WTC11 (cell line): ENCODE measurements around the gene CCDC34. TPM values are rescaled to one million over a fixed set of nuclear protein-coding genes. Genes with fewer than 3 reads are reported as not detected.

Source experiments
- ATAC-seq: fragments of 200-7000 bp; cut with Tn5 transposase; 2 replicates; pipeline ENCODE4 v1.10.0; 2021; ENCODE audit warnings: mild to moderate bottlenecking, moderate library complexity
- CTCF ChIA-PET: fragments of 300-600 bp; sonication (Branson Sonifier 250); formaldehyde crosslinking; loops from one replicate; lab custom pipeline; 2021; ENCODE audit warnings: antibody characterized with exemption; lab: Charles Lee
- POLR2A ChIA-PET: fragments of 350-600 bp; sonication (Branson Sonifier 250); formaldehyde crosslinking; loops from one replicate; lab custom pipeline; 2021; ENCODE audit warnings: antibody characterized with exemption; lab: Charles Lee
- DNase-seq: peaks from one replicate; pipeline ENCODE4 v3.0.0; 2021; ENCODE audit warnings: low spot score
- H3K27ac Mint-ChIP-seq: 2 replicates; pipeline ENCODE4 v1.8.0; 2021; ENCODE audit warnings: mixed read lengths
- H3K27me3 Mint-ChIP-seq: 2 replicates; pipeline ENCODE4 v1.8.0; 2021; ENCODE audit warnings: low read depth, mild to moderate bottlenecking, moderate library complexity, mixed read lengths
- H3K36me3 Mint-ChIP-seq: 2 replicates; pipeline ENCODE4 v1.8.0; 2021; ENCODE audit warnings: mixed read lengths
- H3K4me1 Mint-ChIP-seq: 2 replicates; pipeline ENCODE4 v1.8.0; 2022; ENCODE audit warnings: mixed read lengths
- H3K4me3 Mint-ChIP-seq: 2 replicates; pipeline ENCODE4 v1.8.0; 2021; ENCODE audit warnings: mild to moderate bottlenecking, moderate library complexity, mixed read lengths
- H3K9me3 Mint-ChIP-seq: 2 replicates; pipeline ENCODE4 v1.8.0; 2021; ENCODE audit warnings: mixed read lengths
- EMX1 ChIP-seq: fragments of 250-450 bp; sonication (Bioruptor Pico); IDR thresholded peaks from 2 replicates; pipeline ENCODE4 v1.8.0; 2021; ENCODE audit warnings: mild to moderate bottlenecking
- GABPB1 ChIP-seq: sonication (generic); formaldehyde crosslinking; IDR thresholded peaks from 2 replicates; pipeline ENCODE4 v1.8.1; 2023; ENCODE audit warnings: mild to moderate bottlenecking, missing genetic modification reagents
- GRHL2 ChIP-seq: fragments of 250-450 bp; sonication (Bioruptor Pico); IDR thresholded peaks from 2 replicates; pipeline ENCODE4 v1.8.0; 2022; ENCODE audit warnings: mild to moderate bottlenecking, moderate library complexity; ENCODE audit not compliant: insufficient replicate concordance, severe bottlenecking
- NR3C1 ChIP-seq: sonication (generic); formaldehyde crosslinking; conservative IDR thresholded peaks from 2 replicates; pipeline ENCODE4 v1.8.1; 2023; ENCODE audit warnings: low read depth, mild to moderate bottlenecking, missing genetic modification reagents
- total RNA-seq: library from RNA; stranded (reverse); gene quantifications from 3 replicates; pipeline ENCODE4 v1.2.3, GENCODE V29; 2021
- TF ChIP-seq, protein P1 (sequence below): sonication (generic); formaldehyde crosslinking; IDR thresholded peaks from 2 replicates; pipeline ENCODE4 v1.8.0; 2023; ENCODE audit warnings: missing genetic modification reagents, mild to moderate bottlenecking, borderline replicate concordance
- TF ChIP-seq, protein P2 (sequence below): sonication (generic); formaldehyde crosslinking; IDR thresholded peaks from 2 replicates; pipeline ENCODE4 v1.8.0; 2023; ENCODE audit warnings: missing genetic modification reagents
- TF ChIP-seq, protein P3 (sequence below): sonication (generic); formaldehyde crosslinking; IDR thresholded peaks from 2 replicates; pipeline ENCODE4 v1.8.1; 2023; ENCODE audit warnings: mild to moderate bottlenecking, missing genetic modification reagents
- TF ChIP-seq, protein P4 (sequence below): sonication (generic); formaldehyde crosslinking; IDR thresholded peaks from 2 replicates; pipeline ENCODE4 v1.8.1; 2023; ENCODE audit warnings: mild to moderate bottlenecking, missing genetic modification reagents, moderate library complexity
- TF ChIP-seq, protein P5 (sequence below): sonication (generic); formaldehyde crosslinking; IDR thresholded peaks from 2 replicates; pipeline ENCODE4 v1.8.1; 2022; ENCODE audit warnings: mild to moderate bottlenecking, missing genetic modification reagents, moderate library complexity, borderline replicate concordance
- TF ChIP-seq, protein P6 (sequence below): sonication (generic); formaldehyde crosslinking; IDR thresholded peaks from 2 replicates; pipeline ENCODE4 v1.8.1; 2023; ENCODE audit warnings: mild to moderate bottlenecking, missing genetic modification reagents
- TF ChIP-seq, protein P7 (sequence below): sonication (generic); formaldehyde crosslinking; IDR thresholded peaks from 2 replicates; pipeline ENCODE4 v1.8.1; 2023; ENCODE audit warnings: mild to moderate bottlenecking, moderate library complexity, missing genetic modification reagents
- TF ChIP-seq, protein P8 (sequence below): sonication (generic); formaldehyde crosslinking; IDR thresholded peaks from 2 replicates; pipeline ENCODE4 v1.8.0; 2022; ENCODE audit warnings: mild to moderate bottlenecking, missing genetic modification reagents
- TF ChIP-seq, protein P9 (sequence below): fragments of 250-450 bp; sonication (Bioruptor Pico); conservative IDR thresholded peaks from 2 replicates; pipeline ENCODE4 v1.9.0; 2021; ENCODE audit warnings: mild to moderate bottlenecking

Gene CCDC34
- total RNA-seq, 1 experiment from 2014 or later = 23.7 TPM

DNA sequence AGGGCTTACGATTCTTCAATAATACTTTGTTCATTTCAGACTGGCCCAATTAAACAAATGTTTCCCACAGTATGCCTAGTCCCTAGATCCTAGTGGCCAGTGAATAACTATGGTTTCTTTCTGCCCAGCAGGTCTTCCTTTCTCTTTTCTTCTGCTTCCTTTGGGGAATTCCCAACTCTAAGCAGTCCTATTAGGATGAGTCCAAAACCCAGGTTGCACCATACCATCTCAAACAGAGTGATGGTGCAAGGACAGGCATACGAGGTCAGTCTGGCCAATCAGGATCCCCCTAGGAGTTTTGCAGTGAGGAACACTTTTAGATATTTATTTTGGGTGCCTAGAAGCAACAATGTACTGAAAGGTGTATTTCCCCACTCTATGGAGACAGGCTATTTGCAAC lies 41.4 kb upstream of the CCDC34 start (continued):
- TF ChIP-seq, protein P1, sequence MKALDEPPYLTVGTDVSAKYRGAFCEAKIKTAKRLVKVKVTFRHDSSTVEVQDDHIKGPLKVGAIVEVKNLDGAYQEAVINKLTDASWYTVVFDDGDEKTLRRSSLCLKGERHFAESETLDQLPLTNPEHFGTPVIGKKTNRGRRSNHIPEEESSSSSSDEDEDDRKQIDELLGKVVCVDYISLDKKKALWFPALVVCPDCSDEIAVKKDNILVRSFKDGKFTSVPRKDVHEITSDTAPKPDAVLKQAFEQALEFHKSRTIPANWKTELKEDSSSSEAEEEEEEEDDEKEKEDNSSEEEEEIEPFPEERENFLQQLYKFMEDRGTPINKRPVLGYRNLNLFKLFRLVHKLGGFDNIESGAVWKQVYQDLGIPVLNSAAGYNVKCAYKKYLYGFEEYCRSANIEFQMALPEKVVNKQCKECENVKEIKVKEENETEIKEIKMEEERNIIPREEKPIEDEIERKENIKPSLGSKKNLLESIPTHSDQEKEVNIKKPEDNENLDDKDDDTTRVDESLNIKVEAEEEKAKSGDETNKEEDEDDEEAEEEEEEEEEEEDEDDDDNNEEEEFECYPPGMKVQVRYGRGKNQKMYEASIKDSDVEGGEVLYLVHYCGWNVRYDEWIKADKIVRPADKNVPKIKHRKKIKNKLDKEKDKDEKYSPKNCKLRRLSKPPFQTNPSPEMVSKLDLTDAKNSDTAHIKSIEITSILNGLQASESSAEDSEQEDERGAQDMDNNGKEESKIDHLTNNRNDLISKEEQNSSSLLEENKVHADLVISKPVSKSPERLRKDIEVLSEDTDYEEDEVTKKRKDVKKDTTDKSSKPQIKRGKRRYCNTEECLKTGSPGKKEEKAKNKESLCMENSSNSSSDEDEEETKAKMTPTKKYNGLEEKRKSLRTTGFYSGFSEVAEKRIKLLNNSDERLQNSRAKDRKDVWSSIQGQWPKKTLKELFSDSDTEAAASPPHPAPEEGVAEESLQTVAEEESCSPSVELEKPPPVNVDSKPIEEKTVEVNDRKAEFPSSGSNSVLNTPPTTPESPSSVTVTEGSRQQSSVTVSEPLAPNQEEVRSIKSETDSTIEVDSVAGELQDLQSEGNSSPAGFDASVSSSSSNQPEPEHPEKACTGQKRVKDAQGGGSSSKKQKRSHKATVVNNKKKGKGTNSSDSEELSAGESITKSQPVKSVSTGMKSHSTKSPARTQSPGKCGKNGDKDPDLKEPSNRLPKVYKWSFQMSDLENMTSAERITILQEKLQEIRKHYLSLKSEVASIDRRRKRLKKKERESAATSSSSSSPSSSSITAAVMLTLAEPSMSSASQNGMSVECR (CRISPR knock-in tag) = no peak

DNA sequence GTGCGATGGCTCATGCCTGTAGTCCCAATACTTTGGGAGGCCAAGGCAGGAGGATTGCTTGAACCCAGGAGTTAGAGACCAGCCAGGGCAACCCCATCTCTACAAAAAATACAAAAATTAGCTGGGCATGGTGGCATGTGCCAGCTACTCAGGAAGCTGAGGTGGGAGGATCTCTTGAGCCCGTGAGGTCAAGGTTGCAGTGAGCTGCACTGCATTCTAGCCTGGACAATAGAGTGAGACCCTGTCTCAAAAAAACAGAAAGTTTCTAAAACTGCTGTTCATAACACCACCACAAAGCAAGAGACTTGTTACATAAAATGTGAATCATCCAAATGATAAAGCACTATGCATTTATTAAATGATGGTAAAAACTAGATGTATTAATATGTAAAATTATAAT lies 40.2 kb upstream of the CCDC34 start:
- Mint-ChIP-seq H3K4me1 (peaks cover 2% of the 10 kb centered on the region; the same call in 1 of the 2 replicates), H3K36me3 (no peaks in the 10 kb centered on the region), H3K9me3 (no peaks in the 10 kb centered on the region), H3K27me3 (no peaks in the 10 kb centered on the region), H3K27ac (no peak overlapping the region), H3K4me3 (no peak overlapping the region)
- ChIA-PET POLR2A (no interaction called here), CTCF (no interaction called here)
- ATAC-seq (no peak), DNase-seq (no peak)
- TF ChIP-seq, protein P2, sequence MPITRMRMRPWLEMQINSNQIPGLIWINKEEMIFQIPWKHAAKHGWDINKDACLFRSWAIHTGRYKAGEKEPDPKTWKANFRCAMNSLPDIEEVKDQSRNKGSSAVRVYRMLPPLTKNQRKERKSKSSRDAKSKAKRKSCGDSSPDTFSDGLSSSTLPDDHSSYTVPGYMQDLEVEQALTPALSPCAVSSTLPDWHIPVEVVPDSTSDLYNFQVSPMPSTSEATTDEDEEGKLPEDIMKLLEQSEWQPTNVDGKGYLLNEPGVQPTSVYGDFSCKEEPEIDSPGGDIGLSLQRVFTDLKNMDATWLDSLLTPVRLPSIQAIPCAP = no peak
- TF ChIP-seq, protein P3, sequence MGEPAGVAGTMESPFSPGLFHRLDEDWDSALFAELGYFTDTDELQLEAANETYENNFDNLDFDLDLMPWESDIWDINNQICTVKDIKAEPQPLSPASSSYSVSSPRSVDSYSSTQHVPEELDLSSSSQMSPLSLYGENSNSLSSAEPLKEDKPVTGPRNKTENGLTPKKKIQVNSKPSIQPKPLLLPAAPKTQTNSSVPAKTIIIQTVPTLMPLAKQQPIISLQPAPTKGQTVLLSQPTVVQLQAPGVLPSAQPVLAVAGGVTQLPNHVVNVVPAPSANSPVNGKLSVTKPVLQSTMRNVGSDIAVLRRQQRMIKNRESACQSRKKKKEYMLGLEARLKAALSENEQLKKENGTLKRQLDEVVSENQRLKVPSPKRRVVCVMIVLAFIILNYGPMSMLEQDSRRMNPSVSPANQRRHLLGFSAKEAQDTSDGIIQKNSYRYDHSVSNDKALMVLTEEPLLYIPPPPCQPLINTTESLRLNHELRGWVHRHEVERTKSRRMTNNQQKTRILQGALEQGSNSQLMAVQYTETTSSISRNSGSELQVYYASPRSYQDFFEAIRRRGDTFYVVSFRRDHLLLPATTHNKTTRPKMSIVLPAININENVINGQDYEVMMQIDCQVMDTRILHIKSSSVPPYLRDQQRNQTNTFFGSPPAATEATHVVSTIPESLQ (CRISPR knock-in tag) = no peak
- TF ChIP-seq, protein P4, sequence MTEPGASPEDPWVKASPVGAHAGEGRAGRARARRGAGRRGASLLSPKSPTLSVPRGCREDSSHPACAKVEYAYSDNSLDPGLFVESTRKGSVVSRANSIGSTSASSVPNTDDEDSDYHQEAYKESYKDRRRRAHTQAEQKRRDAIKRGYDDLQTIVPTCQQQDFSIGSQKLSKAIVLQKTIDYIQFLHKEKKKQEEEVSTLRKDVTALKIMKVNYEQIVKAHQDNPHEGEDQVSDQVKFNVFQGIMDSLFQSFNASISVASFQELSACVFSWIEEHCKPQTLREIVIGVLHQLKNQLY (CRISPR knock-in tag) = no peak
- TF ChIP-seq, protein P5, sequence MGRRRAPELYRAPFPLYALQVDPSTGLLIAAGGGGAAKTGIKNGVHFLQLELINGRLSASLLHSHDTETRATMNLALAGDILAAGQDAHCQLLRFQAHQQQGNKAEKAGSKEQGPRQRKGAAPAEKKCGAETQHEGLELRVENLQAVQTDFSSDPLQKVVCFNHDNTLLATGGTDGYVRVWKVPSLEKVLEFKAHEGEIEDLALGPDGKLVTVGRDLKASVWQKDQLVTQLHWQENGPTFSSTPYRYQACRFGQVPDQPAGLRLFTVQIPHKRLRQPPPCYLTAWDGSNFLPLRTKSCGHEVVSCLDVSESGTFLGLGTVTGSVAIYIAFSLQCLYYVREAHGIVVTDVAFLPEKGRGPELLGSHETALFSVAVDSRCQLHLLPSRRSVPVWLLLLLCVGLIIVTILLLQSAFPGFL = no peak
- no peak for TF ChIP-seq NR3C1
- TF ChIP-seq, protein P6, sequence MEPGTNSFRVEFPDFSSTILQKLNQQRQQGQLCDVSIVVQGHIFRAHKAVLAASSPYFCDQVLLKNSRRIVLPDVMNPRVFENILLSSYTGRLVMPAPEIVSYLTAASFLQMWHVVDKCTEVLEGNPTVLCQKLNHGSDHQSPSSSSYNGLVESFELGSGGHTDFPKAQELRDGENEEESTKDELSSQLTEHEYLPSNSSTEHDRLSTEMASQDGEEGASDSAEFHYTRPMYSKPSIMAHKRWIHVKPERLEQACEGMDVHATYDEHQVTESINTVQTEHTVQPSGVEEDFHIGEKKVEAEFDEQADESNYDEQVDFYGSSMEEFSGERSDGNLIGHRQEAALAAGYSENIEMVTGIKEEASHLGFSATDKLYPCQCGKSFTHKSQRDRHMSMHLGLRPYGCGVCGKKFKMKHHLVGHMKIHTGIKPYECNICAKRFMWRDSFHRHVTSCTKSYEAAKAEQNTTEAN (CRISPR knock-in tag) = no peak
- no peak for TF ChIP-seq GABPB1 (CRISPR knock-in tag)
- no peak for TF ChIP-seq GRHL2 (CRISPR knock-in tag)
- TF ChIP-seq, protein P1 (CRISPR knock-in tag) = no peak
- TF ChIP-seq, protein P7, sequence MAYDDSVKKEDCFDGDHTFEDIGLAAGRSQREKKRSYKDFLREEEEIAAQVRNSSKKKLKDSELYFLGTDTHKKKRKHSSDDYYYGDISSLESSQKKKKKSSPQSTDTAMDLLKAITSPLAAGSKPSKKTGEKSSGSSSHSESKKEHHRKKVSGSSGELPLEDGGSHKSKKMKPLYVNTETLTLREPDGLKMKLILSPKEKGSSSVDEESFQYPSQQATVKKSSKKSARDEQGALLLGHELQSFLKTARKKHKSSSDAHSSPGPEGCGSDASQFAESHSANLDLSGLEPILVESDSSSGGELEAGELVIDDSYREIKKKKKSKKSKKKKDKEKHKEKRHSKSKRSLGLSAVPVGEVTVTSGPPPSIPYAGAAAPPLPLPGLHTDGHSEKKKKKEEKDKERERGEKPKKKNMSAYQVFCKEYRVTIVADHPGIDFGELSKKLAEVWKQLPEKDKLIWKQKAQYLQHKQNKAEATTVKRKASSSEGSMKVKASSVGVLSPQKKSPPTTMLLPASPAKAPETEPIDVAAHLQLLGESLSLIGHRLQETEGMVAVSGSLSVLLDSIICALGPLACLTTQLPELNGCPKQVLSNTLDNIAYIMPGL (CRISPR knock-in tag) = no peak
- TF ChIP-seq, protein P8, sequence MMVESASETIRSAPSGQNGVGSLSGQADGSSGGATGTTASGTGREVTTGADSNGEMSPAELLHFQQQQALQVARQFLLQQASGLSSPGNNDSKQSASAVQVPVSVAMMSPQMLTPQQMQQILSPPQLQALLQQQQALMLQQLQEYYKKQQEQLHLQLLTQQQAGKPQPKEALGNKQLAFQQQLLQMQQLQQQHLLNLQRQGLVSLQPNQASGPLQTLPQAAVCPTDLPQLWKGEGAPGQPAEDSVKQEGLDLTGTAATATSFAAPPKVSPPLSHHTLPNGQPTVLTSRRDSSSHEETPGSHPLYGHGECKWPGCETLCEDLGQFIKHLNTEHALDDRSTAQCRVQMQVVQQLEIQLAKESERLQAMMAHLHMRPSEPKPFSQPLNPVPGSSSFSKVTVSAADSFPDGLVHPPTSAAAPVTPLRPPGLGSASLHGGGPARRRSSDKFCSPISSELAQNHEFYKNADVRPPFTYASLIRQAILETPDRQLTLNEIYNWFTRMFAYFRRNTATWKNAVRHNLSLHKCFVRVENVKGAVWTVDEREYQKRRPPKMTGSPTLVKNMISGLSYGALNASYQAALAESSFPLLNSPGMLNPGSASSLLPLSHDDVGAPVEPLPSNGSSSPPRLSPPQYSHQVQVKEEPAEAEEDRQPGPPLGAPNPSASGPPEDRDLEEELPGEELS (CRISPR knock-in tag) = no peak
- no peak for TF ChIP-seq EMX1
- TF ChIP-seq, protein P9, sequence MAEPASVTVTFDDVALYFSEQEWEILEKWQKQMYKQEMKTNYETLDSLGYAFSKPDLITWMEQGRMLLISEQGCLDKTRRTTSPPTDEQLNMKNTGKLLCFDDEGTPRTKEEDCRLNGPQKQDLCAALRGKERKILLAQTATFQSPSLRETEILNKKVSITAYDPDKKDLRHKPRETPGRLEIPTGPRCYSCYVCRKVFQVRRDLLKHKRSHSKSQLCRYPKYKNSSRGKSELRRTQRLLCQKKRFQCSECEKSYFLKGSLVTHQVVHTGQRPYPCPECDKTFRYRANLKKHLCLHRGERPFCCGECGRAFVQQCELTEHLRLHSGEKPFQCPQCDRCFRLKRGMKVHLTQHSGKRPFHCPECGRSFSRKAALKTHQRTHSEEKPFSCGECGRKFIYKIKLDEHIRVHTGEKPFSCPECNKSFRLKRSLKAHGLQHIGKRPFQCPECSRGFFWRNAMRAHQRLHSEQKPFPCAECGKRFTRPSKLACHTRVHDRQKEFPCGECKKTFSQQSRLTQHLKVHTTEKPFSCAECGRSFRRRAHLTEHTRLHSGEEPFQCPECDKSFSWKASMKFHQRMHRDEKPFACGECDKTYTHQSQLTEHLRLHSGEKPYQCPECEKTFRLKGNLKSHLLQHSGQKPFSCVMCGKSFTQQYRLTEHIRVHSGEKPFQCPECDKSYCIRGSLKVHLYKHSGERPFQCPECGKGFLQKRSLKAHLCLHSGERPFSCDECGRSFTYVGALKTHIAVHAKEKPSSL (CRISPR knock-in tag) = no peak
